ENCODE results near the gene KRT36. TPM values are rescaled to one million over a fixed set of nuclear protein-coding genes. Genes with fewer than 3 reads are reported as not detected.

The KRT36 gene
- total RNA-seq, 4 donors from 2014 or later: not detected

DNA sequence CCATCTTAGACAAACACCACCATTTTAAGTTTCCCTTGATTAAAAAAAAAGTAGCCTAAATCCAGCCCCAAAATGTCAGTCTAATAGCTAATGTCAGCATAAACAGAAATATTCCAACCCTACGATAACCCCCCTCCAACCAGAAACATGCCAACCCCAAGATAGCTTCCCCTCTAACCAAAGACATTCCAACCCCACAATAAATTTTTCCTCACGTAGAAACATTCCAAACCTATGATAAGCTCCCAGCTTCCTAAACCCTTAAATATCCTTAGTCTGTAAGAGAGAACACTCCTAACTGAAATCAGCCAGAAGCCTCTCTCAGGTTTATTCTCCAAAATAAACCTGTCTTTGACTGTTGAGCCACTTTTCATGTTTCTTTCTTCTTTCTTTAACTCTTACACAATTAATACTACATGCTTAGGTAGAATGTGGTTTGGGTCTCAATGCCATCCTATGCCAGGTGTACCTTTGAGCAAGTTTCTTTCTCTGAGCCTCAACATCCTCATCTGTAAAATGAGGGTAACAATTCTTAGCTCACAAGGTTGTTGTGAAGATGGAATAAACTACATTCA lies 38.5 kb downstream of the KRT36 start:
- TF ChIP-seq, protein P1, sequence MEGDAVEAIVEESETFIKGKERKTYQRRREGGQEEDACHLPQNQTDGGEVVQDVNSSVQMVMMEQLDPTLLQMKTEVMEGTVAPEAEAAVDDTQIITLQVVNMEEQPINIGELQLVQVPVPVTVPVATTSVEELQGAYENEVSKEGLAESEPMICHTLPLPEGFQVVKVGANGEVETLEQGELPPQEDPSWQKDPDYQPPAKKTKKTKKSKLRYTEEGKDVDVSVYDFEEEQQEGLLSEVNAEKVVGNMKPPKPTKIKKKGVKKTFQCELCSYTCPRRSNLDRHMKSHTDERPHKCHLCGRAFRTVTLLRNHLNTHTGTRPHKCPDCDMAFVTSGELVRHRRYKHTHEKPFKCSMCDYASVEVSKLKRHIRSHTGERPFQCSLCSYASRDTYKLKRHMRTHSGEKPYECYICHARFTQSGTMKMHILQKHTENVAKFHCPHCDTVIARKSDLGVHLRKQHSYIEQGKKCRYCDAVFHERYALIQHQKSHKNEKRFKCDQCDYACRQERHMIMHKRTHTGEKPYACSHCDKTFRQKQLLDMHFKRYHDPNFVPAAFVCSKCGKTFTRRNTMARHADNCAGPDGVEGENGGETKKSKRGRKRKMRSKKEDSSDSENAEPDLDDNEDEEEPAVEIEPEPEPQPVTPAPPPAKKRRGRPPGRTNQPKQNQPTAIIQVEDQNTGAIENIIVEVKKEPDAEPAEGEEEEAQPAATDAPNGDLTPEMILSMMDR (IDR thresholded peaks at IDR 0.05): no peak
- no peak for TF ChIP-seq POLR2AphosphoS5 (IDR thresholded peaks at IDR 0.05)
- no peak for TF ChIP-seq POLR2A (IDR thresholded peaks at IDR 0.05)
- no peak for TF ChIP-seq EP300 (IDR thresholded peaks at IDR 0.05)
- 57 to 73% methylated on average over 2 of the region's 2 CpGs for WGBS, 2 donors (ENCODE audit: low coverage in 1 of 2)
- ATAC-seq: no peak
- H3K9me3 ChIP-seq: peaks cover 0 to 14% (median 0%) of the 10 kb centered on the region in 3 donors
- H3K4me1 ChIP-seq: no peaks in the 10 kb centered on the region
- peaks cover 10% of the 10 kb centered on the region for H3K27me3 ChIP-seq
- no peak overlapping the region for H3K4me3 ChIP-seq
- H3K27ac ChIP-seq: no peak overlapping the region
- H3K36me3 ChIP-seq: no peaks in the 10 kb centered on the region

DNA sequence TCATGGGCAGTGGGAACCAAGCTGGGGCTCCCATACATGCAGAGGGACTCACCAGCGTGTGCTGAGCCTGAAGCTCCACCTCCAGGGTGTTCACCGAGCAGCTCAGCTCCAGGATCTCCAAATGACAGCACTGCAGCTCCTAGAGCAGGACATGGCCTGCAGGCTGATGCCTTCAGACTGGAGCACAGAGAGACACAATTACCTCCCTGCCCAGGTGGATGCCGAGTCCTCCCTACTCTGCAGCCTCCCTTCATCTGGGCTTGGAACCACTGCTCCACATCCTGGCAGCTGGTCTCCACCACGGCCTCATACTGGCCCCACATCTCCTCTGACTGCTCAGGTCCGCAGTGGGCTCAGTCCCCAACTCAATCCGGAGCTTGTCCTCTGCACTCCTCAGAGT lies 40.7 kb downstream of the KRT36 start:
- H3K27me3 ChIP-seq: peaks cover 17% of the 10 kb centered on the region
- no peak overlapping the region for H3K27ac ChIP-seq
- H3K36me3 ChIP-seq: no peaks in the 10 kb centered on the region
- H3K9me3 ChIP-seq: peaks cover 0 to 14% (median 0%) of the 10 kb centered on the region in 3 donors
- no peak for TF ChIP-seq POLR2A (IDR thresholded peaks at IDR 0.05)
- TF ChIP-seq POLR2AphosphoS5 (IDR thresholded peaks at IDR 0.05): no peak
- H3K4me3 ChIP-seq: no peak overlapping the region
- 86% methylated on average over 3 of the region's 6 CpGs; no CpG with 5 or more reads in 1 of the 2 donors for WGBS, 2 donors (ENCODE audit: low coverage in 1 of 2)
- H3K4me1 ChIP-seq: no peaks in the 10 kb centered on the region
- ATAC-seq: no peak

DNA sequence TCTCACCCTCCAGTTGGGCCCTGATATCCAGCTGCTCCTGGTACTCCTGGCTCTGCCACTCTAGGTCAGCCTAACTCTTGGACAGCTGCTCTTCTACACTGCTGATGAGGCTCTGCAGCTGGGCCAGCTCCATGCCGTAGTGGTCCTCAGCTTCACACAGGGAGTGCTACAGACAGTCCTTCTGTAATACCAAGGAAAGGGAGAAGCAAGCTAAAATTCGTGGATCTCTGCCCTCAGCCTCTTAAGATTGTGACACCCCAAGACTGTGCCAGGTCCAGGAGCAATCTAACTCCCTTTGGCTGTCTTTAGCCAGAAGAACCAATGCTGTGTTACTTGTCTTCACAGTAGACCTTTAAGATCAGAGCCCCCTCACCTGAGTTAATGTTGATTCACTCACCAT lies 41.2 kb downstream of the KRT36 start:
- Histone ChIP-seq H3K4me3 (no peak overlapping the region), H3K27me3 (peaks cover 17% of the 10 kb centered on the region), H3K36me3 (no peaks in the 10 kb centered on the region), H3K9me3 (peaks cover 0 to 14% (median 0%) of the 10 kb centered on the region in 3 donors), H3K4me1 (no peaks in the 10 kb centered on the region), H3K27ac (no peak overlapping the region)
- no peak for TF ChIP-seq POLR2A (IDR thresholded peaks at IDR 0.05)
- ATAC-seq: no peak
- WGBS, 2 donors (ENCODE audit: low coverage in 1 of 2): 70% methylated on average over 2 of the region's 2 CpGs; no CpG with 5 or more reads in 1 of the 2 donors

DNA sequence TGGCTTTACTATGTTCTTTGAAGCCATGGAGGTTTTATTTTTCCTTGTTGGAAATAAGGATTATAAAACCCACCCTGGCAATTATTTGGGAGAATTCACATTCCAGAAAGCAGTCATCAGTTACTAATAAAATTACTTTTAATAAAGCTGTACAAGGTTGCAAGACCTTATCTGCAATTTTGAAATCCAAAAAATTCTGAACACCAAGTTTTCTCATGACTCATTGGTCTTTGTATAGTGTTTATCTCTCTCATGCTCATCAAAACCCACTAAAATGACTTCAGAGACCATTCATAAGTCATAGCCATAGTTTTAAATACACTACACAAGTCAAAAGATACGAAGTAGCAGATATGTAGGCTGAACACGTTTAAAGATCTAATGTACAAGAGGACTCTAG lies 42.9 kb downstream of the KRT36 start:
- peaks cover 0 to 13% (median 0%) of the 10 kb centered on the region in 3 donors for H3K9me3 ChIP-seq
- no peak overlapping the region for H3K4me3 ChIP-seq
- no peak overlapping the region for H3K27ac ChIP-seq
- TF ChIP-seq POLR2AphosphoS5 (IDR thresholded peaks at IDR 0.05): no peak
- no peak for TF ChIP-seq POLR2A (IDR thresholded peaks at IDR 0.05)
- TF ChIP-seq, protein P1 (IDR thresholded peaks at IDR 0.05): no peak
- TF ChIP-seq EP300 (IDR thresholded peaks at IDR 0.05): no peak
- 18 to 53% methylated on average over 2 of the region's 2 CpGs for WGBS, 2 donors (ENCODE audit: low coverage in 1 of 2)
- peaks cover 13% of the 10 kb centered on the region for H3K27me3 ChIP-seq
- H3K4me1 ChIP-seq: no peaks in the 10 kb centered on the region
- ATAC-seq: no peak
- no peaks in the 10 kb centered on the region for H3K36me3 ChIP-seq

DNA sequence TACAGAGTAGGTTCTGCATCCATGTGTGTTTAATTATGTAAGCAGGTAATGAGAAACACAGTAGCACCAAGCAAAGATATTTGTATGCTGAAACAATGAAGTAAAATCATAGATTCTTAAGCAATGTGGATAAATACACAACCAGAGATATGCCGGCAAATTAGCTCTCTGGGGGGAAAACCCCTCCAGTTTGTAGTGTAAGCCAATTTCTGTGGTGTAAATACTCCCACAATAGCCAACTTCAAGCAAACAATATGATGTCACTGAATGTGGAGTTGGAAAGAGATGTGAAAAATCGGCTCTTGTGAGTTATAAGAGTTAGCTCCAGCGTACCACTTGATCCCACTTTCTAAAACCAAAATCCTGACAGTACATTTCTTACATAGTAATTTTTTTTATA lies 45.1 kb downstream of the KRT36 start:
- peaks cover 12% of the 10 kb centered on the region for H3K27me3 ChIP-seq
- H3K27ac ChIP-seq: no peak overlapping the region
- WGBS, 2 donors (ENCODE audit: low coverage in 1 of 2): 54 to 78% methylated on average over 3 of the region's 3 CpGs
- ATAC-seq: no peak
- no peaks in the 10 kb centered on the region for H3K4me1 ChIP-seq
- H3K9me3 ChIP-seq: no peaks in the 10 kb centered on the region
- TF ChIP-seq POLR2A (IDR thresholded peaks at IDR 0.05) (no peak), POLR2AphosphoS5 (IDR thresholded peaks at IDR 0.05) (no peak), EP300 (IDR thresholded peaks at IDR 0.05) (no peak)
- TF ChIP-seq, protein P1 (IDR thresholded peaks at IDR 0.05): no peak
- H3K36me3 ChIP-seq: no peaks in the 10 kb centered on the region
- H3K4me3 ChIP-seq: no peak overlapping the region

DNA sequence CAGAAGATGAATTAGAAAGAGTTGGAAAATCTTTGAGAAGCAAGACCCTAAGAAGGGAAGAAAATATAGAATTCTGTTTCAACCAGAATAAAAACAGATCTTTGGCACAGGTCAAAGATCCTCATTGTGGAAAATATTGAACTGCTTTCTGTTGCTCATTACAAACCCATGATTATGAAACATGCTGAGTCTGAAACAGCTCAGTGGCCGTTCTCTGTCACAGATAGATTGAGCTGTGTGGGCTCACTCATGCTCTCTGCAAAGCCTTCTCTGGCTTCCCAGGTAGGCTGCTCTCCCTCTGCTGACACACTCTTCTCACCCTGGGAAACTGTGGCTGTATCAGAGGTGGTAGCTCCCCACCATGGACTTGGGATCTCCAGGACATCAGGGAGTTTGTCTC lies 45.5 kb downstream of the KRT36 start:
- TF ChIP-seq, protein P1 (IDR thresholded peaks at IDR 0.05): no peak
- TF ChIP-seq POLR2AphosphoS5 (IDR thresholded peaks at IDR 0.05): no peak
- H3K4me3 ChIP-seq: no peak overlapping the region
- H3K27ac ChIP-seq: no peak overlapping the region
- WGBS, 2 donors (ENCODE audit: low coverage in 1 of 2): 53 to 88% methylated on average over 1 of the region's 1 CpG
- H3K36me3 ChIP-seq: no peaks in the 10 kb centered on the region
- peaks cover 11% of the 10 kb centered on the region for H3K27me3 ChIP-seq
- no peak for ATAC-seq
- no peaks in the 10 kb centered on the region for H3K9me3 ChIP-seq
- no peaks in the 10 kb centered on the region for H3K4me1 ChIP-seq
